Neural crest cell (in vitro differentiated cells): ENCODE data around the gene MAP4K3. TPM values are rescaled to one million over a fixed set of nuclear protein-coding genes. Genes with fewer than 3 reads are reported as not detected.

Experiments
- DNase-seq: peaks from one replicate; pipeline ENCODE4 v3.0.0; 2021; ENCODE audit warnings: low read depth, mixed read lengths, low spot score
- H3K27ac Mint-ChIP-seq: one replicate; pipeline ENCODE4 v1.8.0; 2021; ENCODE audit warnings: mild to moderate bottlenecking, mixed read lengths; ENCODE audit not compliant: unreplicated experiment
- H3K27me3 Mint-ChIP-seq: 2 replicates; pipeline ENCODE4 v1.8.0; 2021; ENCODE audit warnings: low read depth, mild to moderate bottlenecking, mixed read lengths
- H3K36me3 Mint-ChIP-seq: 2 replicates; pipeline ENCODE4 v1.8.0; 2021; ENCODE audit warnings: low read depth, mild to moderate bottlenecking, mixed read lengths
- H3K4me1 Mint-ChIP-seq: 2 replicates; pipeline ENCODE4 v1.8.0; 2021; ENCODE audit warnings: mixed read lengths
- H3K4me3 Mint-ChIP-seq: one replicate; pipeline ENCODE4 v1.8.0; 2021; ENCODE audit warnings: mild to moderate bottlenecking, mixed read lengths
- H3K9me3 Mint-ChIP-seq: 2 replicates; pipeline ENCODE4 v1.8.0; 2021; ENCODE audit warnings: mixed read lengths
- CTCF ChIP-seq: fragments of 200-600 bp; sonication (generic); conservative IDR thresholded peaks from 2 replicates; pipeline ENCODE4 v1.5.0; 2021; ENCODE audit warnings: antibody characterized with exemption, mild to moderate bottlenecking
- total RNA-seq: library from RNA; stranded (reverse); gene quantifications from 2 replicates; pipeline ENCODE4 v1.2.1, GENCODE V29; 2021

MAP4K3 gene
- total RNA-seq, 1 donor from 2014 or later = 37.1 TPM

DNA sequence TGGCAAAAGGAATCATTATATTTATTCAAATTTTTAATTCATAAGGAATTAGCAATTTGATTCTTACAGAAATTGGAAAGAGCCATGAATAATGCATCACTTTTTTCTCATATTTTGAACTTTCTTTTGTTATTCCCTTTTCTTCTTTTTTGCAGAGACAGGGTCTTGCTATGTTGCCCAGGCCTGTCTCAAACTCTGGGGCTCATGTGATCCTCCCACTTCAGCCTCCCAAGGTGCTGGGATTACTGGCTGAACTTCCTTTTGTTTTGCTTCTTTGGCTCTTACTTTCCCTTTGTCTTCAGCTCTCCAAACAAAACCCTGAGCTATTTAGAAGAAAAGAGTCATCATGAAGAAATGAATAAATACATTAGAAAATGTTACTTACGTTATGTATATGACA, 224.1 kb downstream of the MAP4K3 start:
- no peaks in the 10 kb centered on the region for H3K27me3 Mint-ChIP-seq
- H3K9me3 Mint-ChIP-seq = no peaks in the 10 kb centered on the region
- H3K36me3 Mint-ChIP-seq = no peaks in the 10 kb centered on the region
- no peak overlapping the region for H3K4me3 Mint-ChIP-seq
- no peak for TF ChIP-seq CTCF
- no peaks in the 10 kb centered on the region for H3K4me1 Mint-ChIP-seq
- H3K27ac Mint-ChIP-seq = no peak overlapping the region
- no peak for DNase-seq

DNA sequence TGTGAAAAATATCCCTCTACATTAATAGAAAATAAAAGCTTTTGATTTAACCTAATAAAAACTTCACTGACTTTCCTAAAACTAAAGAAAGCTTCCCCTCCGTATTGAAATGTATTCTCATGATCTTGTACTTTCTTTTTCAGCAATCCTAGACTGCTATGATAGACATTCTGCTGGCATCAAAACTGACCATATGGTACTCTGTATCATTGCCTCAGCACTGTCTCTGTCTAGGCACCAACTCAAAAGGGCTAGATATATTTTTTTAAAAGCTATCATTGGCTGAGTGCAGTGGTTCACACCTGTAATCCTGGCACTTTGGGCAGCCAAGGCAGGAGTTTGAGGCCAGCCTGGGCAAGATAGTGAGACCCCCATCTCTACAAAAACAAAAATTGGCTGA, 226.2 kb downstream of the MAP4K3 start:
- DNase-seq = no peak
- Mint-ChIP-seq H3K36me3 (no peaks in the 10 kb centered on the region), H3K4me1 (no peaks in the 10 kb centered on the region), H3K9me3 (no peaks in the 10 kb centered on the region), H3K27me3 (no peaks in the 10 kb centered on the region), H3K27ac (no peak overlapping the region), H3K4me3 (no peak overlapping the region)
- TF ChIP-seq CTCF = no peak

DNA sequence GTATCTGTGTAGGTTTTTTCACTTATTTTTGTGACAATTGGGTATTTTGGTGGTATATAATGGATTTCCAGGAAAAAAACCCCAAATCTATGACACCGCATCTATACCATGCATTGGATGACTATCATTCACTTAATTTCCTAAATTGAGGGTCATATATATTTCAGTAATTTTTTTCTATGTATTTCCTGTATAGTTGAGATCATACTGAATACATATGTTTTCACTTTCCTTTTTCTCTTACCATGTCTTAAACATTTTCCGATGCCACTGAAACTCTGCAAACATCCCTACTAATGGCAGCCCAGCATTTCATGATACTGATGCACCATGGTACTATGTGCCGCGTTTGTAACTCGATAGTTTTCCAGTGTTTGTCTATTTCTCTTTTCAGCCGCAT, 233.7 kb downstream of the MAP4K3 start:
- no peaks in the 10 kb centered on the region for H3K36me3 Mint-ChIP-seq
- peaks cover 10% of the 10 kb centered on the region for H3K9me3 Mint-ChIP-seq
- DNase-seq = no peak
- no peaks in the 10 kb centered on the region for H3K4me1 Mint-ChIP-seq
- no peak for TF ChIP-seq CTCF
- no peak overlapping the region for H3K27ac Mint-ChIP-seq
- H3K27me3 Mint-ChIP-seq = no peaks in the 10 kb centered on the region
- H3K4me3 Mint-ChIP-seq = no peak overlapping the region

- Mint-ChIP-seq H3K4me1 (no peaks in the 10 kb centered on the region), H3K9me3 (peaks cover 10% of the 10 kb centered on the region), H3K36me3 (no peaks in the 10 kb centered on the region), H3K27me3 (no peaks in the 10 kb centered on the region), H3K27ac (no peak overlapping the region), H3K4me3 (no peak overlapping the region)
- DNase-seq = no peak
- TF ChIP-seq CTCF = no peak
Measured at GRCh38 chr2:39202639-39203369, 234.3 kb downstream of the MAP4K3 start.

Other genes with a start within 250 kb of the MAP4K3 start
- 0.75 and 0.93 TPM in 2 replicates for gene CDKL4, start 193.3 kb downstream of the MAP4K3 start, total RNA-seq
- 12.0 and 12.3 TPM in 2 replicates for gene TMEM178A, start 228.6 kb upstream of the MAP4K3 start, total RNA-seq